ENCODE measurements around the gene RNF213.

The RNF213 gene

DNA sequence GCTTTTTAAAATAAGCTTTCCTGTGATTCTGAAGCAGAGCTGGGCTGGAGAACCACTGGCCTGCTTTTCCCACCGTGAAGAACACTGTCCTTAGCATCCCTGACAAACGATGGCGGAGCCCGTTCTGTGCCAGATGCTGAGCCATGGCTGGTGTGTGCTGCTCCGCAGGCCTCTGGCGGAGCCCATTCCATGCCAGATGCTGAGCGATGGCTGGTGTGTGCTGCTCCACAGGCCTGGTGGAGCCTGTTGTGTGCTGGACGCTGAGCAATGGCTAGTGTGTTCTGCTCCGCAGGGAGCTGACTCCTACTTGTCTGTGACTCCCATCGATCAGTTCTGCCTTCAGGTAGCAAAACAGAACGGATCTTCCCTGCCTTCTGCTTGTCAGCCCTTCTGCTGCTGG, 158.6 kb downstream of the RNF213 start:
- no peaks in the 10 kb centered on the region; the same call in 1 of the 2 replicates for H3K9me3 ChIP-seq

DNA sequence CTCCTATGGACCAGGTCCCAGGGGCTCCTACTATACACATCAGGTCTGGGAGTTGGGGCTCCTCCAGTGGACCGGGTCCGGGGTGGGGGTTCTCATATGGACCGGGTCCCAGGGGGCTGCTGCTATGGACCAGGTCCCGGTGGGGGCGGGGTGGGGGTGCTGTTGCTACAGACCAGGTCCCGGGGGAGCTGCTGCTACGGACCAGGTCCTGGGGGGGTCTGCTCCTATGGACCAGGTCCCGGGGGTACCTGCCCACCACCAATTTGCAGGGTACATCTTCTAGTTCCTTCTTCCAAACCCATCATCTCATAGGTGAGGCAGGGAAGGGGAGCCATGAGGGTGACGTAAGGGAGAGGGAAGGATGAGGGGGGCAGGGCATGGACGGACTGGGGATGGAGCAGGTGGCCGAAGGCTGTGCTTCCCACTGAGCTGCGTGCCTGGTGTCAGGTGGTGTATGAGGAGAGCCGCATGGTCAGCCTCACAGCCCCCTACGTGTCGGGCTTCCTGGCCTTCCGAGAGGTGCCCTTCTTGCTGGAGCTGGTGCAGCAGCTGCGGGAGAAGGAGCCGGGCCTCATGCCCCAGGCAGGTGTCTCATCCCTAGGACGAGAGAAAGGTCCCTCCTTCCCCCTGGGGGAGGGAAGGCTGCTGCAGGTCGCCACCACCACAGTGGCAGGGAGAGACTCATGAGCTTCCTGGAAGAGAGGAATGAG, 160.9 kb downstream of the RNF213 start:
- H3K9me3 ChIP-seq = no peaks in the 10 kb centered on the region
- no peaks in the 10 kb centered on the region for H3K27me3 ChIP-seq (ENCODE audit: low read depth)
- H3K4me3 ChIP-seq = no peak overlapping the region
- H3K36me3 ChIP-seq (replicated peaks) = no peaks in the 10 kb centered on the region; the same call in 1 of the 2 replicates
- H3K4me1 ChIP-seq = no peaks in the 10 kb centered on the region
- in situ Hi-C loops (cut with MboI; ENCODE audit: low sequenced_read_pairs) = no loop called here
- no peak for DNase-seq (ENCODE audit: low spot score in 2 of 2)

More for the DNA sequence above, 158.6 kb downstream of the RNF213 start:
- DNase-seq (ENCODE audit: low spot score in 2 of 2) = no peak
- no peak overlapping the region for H3K4me3 ChIP-seq
- in situ Hi-C loops (cut with MboI; ENCODE audit: low sequenced_read_pairs) = no loop called here
- H3K27me3 ChIP-seq (ENCODE audit: low read depth) = no peaks in the 10 kb centered on the region
- H3K4me1 ChIP-seq = peaks cover 3% of the 10 kb centered on the region; the same call in 1 of the 2 replicates
- peaks cover 3% of the 10 kb centered on the region for H3K36me3 ChIP-seq (replicated peaks)

DNA sequence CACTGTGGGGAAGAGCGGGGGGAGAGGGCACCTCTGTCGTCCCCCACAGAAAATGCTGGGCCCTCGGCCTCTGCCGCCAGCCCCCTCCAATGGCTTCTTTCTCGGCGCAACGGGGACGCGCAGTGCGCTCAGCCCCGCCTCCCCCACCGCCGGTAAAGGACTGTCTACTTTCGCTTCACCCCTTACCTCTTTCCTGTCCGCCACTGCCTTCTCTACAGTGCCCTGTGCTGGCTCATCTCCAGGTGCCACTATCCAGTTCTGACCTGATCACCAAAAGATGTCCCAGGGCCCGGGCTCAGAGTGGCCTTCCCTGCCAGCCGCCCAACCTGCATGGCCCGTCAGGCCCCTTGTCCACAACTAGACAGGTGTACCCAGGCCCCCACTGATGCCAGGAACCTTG, 161.6 kb downstream of the RNF213 start:
- Histone ChIP-seq H3K27me3 (ENCODE audit: low read depth) (no peaks in the 10 kb centered on the region), H3K4me1 (no peaks in the 10 kb centered on the region), H3K9me3 (no peaks in the 10 kb centered on the region), H3K4me3 (no peak overlapping the region), H3K36me3 (replicated peaks) (no peaks in the 10 kb centered on the region; the same call in 1 of the 2 replicates)
- DNase-seq (ENCODE audit: low spot score in 2 of 2) = no peak
- in situ Hi-C loops (cut with MboI; ENCODE audit: low sequenced_read_pairs) = no loop called here

DNA sequence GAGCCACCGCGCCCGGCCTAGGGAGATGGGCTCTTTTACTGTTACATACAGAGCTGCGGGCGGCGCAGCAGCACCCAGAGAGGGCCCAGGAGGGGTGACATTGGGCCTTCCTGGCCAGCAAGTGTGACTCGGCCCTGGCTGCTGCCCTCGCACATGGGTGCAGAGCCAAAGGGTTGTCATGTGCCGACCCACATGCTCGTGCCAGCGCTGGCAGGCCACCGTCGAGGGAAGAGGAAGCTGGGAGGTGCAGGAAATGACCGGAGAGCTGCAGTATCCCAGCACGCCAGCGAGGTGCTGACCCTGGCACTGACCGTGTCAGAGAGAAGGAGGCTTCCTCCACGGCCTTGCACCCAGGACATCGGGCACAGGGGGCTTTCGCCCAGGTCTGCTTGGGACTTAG, 162.3 kb downstream of the RNF213 start:
- Histone ChIP-seq H3K4me3 (no peak overlapping the region), H3K9me3 (no peaks in the 10 kb centered on the region), H3K27me3 (ENCODE audit: low read depth) (no peaks in the 10 kb centered on the region), H3K36me3 (replicated peaks) (no peaks in the 10 kb centered on the region), H3K4me1 (no peaks in the 10 kb centered on the region)
- no peak for DNase-seq (ENCODE audit: low spot score in 2 of 2)
- in situ Hi-C loops (cut with MboI; ENCODE audit: low sequenced_read_pairs) = no loop called here

DNA sequence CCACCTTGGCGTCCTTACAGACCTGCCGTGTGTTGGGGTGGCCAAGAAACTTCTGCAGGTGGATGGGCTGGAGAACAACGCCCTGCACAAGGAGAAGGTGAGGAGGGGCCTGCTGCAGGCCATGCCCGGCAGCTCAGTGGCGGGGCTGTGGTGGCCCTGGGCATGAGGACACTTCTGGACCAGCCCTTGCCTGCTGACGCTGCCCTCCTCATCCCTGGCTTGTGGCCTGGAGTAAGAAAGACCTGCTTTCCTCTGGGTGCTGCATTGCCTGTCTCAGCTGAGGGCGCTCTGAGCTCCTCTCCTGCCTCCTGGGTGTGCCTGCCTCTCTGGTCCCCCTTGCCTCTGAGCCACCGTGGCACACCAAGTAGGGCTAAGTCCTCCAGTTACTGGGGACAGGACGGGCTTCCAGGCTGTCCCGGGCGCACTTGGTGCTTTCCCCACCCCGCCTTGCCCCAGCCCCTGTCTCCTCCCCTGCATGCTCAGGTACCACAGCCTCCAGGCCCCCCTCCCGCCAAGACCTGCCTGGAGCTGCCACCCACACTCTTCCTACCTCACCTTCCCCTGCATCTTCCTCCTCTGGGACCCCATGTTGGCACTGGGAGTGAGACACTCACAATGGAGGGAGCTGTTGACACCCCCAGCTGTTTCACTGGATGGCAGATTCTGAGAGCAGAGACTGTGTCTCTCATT, 163.0 kb downstream of the RNF213 start:
- Histone ChIP-seq H3K27me3 (ENCODE audit: low read depth) (no peaks in the 10 kb centered on the region), H3K4me3 (no peak overlapping the region), H3K4me1 (no peaks in the 10 kb centered on the region), H3K36me3 (replicated peaks) (no peaks in the 10 kb centered on the region), H3K9me3 (no peaks in the 10 kb centered on the region)
- DNase-seq (ENCODE audit: low spot score in 2 of 2) = no peak
- in situ Hi-C loops (cut with MboI; ENCODE audit: low sequenced_read_pairs) = no loop called here

DNA sequence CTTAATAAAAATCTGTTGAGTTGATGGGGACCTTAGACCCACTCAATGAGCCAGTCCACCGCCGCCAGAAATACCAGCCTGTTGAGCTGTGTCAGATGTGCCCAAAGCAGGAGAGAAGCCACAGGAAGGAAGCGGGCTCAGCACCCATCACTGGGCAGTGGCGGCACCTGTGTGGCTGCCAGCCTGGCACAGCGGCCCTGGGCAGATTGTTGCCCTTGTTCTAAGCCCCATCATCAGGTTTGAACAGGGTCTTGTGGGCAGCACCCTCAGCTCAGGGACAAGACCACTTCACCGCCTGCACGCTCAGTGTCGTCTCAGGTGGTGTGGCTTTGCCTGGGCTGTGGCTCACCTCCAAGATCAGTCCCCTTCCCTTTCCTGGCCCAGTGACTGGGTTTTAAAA, 163.6 kb downstream of the RNF213 start:
- H3K27me3 ChIP-seq (ENCODE audit: low read depth) = no peaks in the 10 kb centered on the region
- no peaks in the 10 kb centered on the region for H3K9me3 ChIP-seq
- in situ Hi-C loops (cut with MboI; ENCODE audit: low sequenced_read_pairs) = no loop called here
- H3K4me1 ChIP-seq = no peaks in the 10 kb centered on the region
- H3K36me3 ChIP-seq (replicated peaks) = no peaks in the 10 kb centered on the region
- DNase-seq (ENCODE audit: low spot score in 2 of 2) = no peak
- no peak overlapping the region for H3K4me3 ChIP-seq

DNA sequence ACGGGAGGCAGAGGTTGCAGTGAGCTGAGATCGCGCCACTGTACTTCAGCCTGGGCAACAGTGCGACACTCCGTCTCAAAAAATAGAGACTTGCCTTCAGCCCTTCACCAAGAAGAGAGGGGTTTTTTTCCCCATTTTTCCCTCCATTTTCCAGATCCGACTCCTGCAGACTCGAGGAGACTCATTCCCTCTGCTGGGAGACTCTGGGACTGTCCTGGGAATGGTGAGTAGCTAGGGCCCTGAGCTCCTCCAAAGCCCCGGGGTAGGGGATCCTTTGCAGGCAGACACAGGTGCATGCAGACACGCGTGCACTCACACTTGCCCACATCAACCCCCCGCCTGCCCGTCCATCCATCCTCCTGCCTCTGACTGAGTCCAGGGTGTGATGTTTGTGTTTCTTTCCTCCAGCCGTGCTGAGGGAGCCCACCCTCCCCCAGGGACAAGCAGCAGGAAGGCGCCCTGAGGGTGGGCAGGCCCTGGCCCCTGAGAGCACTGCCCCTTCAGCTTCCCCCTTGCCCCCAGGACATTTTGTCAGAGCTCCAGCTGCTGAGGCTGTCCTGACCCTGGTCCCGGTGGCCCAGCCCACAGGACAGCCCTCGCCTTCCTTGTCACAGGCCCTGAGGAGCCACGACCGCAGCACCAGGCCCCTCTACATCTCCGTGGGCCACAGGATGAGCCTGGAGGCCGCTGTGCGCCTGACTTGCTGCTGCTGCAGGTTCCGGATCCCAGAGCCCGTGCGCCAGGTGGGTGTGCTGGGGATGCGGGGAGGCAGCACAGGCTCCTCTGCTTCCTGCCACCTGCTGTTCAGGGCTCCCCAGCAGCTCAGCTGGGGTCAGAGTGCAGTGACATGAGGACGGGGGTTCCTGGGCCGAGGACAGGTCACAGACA, 164.5 kb downstream of the RNF213 start:
- DNase-seq (ENCODE audit: low spot score in 2 of 2) = no peak
- H3K27me3 ChIP-seq (ENCODE audit: low read depth) = no peaks in the 10 kb centered on the region
- in situ Hi-C loops (cut with MboI; ENCODE audit: low sequenced_read_pairs) = loop anchor here (5.0 kb wide), 2 partner anchors 152 to 557 kb away; no protein-coding TSS in a partner anchor
- H3K36me3 ChIP-seq (replicated peaks) = no peaks in the 10 kb centered on the region
- H3K4me1 ChIP-seq = no peaks in the 10 kb centered on the region
- H3K9me3 ChIP-seq = no peaks in the 10 kb centered on the region
- no peak overlapping the region for H3K4me3 ChIP-seq

DNA sequence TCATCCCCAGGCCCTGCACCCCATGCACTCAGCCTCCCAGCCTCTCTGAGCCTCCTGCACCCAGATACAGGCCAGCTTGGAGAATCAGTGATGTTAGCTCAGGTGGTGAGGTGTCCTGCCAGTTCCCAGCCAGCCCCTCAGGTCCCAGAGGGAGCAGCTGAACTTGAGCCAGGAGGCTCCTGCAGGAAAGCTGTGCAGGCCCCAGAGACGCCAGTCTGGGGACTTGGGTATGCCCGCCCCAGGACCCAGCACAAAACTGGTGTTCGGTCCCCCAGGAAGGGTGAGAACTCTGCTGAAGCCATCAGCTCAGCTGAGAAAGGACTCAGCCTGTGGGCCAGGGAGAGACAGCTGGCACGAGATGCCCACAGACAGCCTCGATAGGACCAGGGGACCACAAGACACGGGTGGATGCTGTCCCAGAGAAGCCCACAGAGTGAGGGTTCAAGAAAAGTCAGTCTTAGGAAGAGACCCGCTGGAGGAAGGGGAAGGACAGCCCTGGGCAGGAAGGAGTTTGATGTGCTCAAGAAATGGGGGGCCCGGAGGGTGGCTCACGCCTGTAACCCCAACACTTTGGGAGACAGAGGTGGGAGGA, 165.3 kb downstream of the RNF213 start:
- no peaks in the 10 kb centered on the region for H3K9me3 ChIP-seq
- no peaks in the 10 kb centered on the region for H3K36me3 ChIP-seq (replicated peaks)
- no peak overlapping the region for H3K4me3 ChIP-seq
- no peaks in the 10 kb centered on the region for H3K27me3 ChIP-seq (ENCODE audit: low read depth)
- no peak for DNase-seq (ENCODE audit: low spot score in 2 of 2)
- H3K4me1 ChIP-seq = no peaks in the 10 kb centered on the region
- in situ Hi-C loops (cut with MboI; ENCODE audit: low sequenced_read_pairs) = loop anchor here (5.0 kb wide), 2 partner anchors 151 to 556 kb away; no protein-coding TSS in a partner anchor

DNA sequence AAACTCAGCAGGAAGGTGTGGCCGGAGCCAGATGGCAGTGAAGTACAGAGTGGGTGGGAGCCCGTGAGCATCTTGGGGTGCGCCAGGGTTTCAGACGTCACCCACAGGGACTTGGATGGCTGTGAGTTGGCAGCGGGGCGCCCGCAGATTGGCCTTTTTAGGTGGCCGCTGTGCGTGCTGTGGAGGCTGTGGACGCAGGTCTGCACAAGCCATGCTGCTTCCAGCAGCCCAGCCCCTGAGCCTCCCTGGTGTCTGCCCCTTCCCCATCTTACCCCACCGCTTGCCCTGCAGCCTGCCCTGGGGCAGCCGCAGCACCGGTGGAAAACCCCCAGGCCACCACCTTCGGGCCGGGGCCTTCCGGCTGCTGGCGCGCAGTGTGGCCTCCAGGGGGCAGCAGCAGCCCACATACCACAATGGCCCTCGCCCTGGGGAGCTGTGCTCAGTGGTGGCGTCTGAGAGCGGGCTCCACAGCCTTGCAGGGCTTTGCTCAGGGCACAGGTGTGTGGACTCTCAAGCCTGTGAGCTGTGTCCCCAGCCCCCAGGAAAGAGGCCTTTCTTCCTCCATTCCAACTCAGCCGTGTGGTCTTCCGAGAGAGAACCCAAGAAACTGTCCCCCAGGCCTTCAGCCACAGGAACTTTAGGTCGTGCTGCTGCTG, 166.1 kb downstream of the RNF213 start:
- DNase-seq (ENCODE audit: low spot score in 2 of 2) = peak; percentile 47 to 89
- no peaks in the 10 kb centered on the region for H3K4me1 ChIP-seq
- no peaks in the 10 kb centered on the region for H3K36me3 ChIP-seq (replicated peaks)
- in situ Hi-C loops (cut with MboI; ENCODE audit: low sequenced_read_pairs) = loop anchor here (5.0 kb wide), 2 partner anchors 151 to 556 kb away; no protein-coding TSS in a partner anchor
- H3K27me3 ChIP-seq (ENCODE audit: low read depth) = no peaks in the 10 kb centered on the region
- H3K9me3 ChIP-seq = no peaks in the 10 kb centered on the region
- no peak overlapping the region for H3K4me3 ChIP-seq

DNA sequence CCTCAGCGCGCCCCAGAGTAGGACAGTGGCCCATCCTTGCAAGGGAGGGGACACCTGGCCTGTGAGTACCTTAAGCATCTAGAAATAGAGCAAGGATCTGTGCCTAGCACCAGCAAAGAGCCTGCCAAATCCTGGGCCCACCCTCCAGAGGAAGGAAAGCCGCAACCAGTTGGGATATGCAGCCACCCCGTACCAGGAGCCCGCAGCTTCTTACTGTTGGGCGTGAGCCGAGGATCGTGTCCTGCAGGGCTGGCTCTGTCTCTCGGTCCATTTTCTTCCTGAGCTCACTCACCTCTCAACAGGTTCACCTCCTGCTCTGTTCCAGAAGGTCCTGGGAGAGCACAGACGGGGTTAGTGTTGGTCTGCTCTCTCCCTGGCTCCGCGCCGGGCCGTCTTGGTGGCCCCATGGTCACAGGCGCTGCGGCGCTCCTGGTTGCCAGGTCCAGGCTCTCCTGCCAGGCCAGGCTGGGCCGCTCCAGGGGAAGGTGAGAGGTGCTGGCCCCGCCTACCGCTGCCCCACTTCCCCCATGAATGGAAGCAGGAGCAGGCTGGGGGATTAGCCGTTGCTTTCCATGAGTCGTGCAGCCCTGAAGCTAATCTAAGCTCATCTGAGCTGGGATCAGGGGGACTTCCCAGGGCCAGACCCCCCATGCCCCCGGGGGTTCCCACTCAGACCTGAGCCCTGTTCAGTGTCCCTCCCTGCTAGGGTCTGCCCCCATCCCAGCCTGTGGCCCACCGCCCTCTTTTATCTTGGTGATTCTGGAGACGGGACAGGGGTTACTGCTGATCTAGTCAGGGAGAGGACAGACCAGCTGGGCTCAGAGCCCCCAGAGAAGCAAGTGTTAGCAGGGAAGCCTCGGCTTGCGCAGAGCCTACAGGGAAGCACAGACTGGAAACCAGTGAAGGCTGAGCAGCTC, 167.0 kb downstream of the RNF213 start:
- H3K4me1 ChIP-seq = no peaks in the 10 kb centered on the region
- H3K4me3 ChIP-seq = no peak overlapping the region
- no peak for DNase-seq (ENCODE audit: low spot score in 2 of 2)
- no peaks in the 10 kb centered on the region for H3K36me3 ChIP-seq (replicated peaks)
- H3K27me3 ChIP-seq (ENCODE audit: low read depth) = no peaks in the 10 kb centered on the region
- H3K9me3 ChIP-seq = no peaks in the 10 kb centered on the region
- in situ Hi-C loops (cut with MboI; ENCODE audit: low sequenced_read_pairs) = loop anchor here (5.0 kb wide), 2 partner anchors 150 to 555 kb away; no protein-coding TSS in a partner anchor

DNA sequence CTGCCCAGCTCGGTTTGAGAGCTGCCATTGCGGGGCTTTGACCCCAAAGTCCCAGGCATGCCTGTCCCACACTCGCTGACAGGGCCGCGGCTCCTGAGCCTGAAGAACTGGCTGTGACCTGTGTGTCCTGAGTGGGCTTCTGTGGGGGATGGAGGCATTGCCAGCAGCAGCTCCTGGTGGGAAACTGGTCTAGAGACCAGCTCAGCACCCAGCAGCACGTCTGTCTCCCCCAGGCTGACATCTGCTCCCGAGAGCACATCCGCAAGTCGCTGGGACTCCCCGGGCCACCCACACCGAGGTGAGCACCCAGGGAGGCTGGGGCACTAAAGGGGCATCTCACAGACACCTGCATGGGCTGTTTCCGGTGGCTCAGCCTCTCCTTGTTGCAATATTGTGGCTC, 167.7 kb downstream of the RNF213 start:
- no peaks in the 10 kb centered on the region for H3K4me1 ChIP-seq
- H3K4me3 ChIP-seq = no peak overlapping the region
- in situ Hi-C loops (cut with MboI; ENCODE audit: low sequenced_read_pairs) = loop anchor here (5.0 kb wide), 2 partner anchors 149 to 554 kb away; no protein-coding TSS in a partner anchor
- H3K27me3 ChIP-seq (ENCODE audit: low read depth) = no peaks in the 10 kb centered on the region
- no peaks in the 10 kb centered on the region for H3K9me3 ChIP-seq
- no peaks in the 10 kb centered on the region for H3K36me3 ChIP-seq (replicated peaks)
- no peak for DNase-seq (ENCODE audit: low spot score in 2 of 2)

DNA sequence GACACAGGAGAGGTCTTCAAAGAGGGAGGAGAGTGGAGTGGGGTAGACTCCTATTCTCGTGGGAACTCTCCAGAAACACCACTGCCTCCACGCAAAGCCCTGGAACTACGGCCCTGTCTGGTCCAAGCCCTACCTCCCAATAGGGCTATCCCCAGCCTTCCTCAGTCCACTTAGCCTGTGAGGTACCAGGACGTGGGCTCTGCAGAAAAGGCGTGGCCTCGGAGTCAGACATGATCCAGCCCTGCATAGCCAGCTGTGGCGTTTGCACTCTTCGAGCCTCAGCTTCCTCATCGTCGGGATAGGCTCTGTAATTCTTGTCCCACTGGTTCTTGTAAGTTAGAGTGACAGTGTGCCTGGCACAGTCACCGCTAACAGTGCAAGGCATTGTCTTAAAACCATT, 168.1 kb downstream of the RNF213 start:
- Histone ChIP-seq H3K36me3 (replicated peaks) (no peaks in the 10 kb centered on the region), H3K4me3 (no peak overlapping the region), H3K4me1 (no peaks in the 10 kb centered on the region), H3K9me3 (no peaks in the 10 kb centered on the region), H3K27me3 (ENCODE audit: low read depth) (no peaks in the 10 kb centered on the region)
- in situ Hi-C loops (cut with MboI; ENCODE audit: low sequenced_read_pairs) = loop anchor here (5.0 kb wide), 2 partner anchors 149 to 554 kb away; no protein-coding TSS in a partner anchor
- no peak for DNase-seq (ENCODE audit: low spot score in 2 of 2)

Data from HAP-1 (cell line).